ENCODE results near the gene JPT2. TPM values are rescaled to one million over a fixed set of nuclear protein-coding genes. Genes with fewer than 3 reads are reported as not detected.

JPT2 gene
- total and polyA plus RNA-seq, 2 experiments from 2014 or later: 43.8 to 139 TPM

DNA sequence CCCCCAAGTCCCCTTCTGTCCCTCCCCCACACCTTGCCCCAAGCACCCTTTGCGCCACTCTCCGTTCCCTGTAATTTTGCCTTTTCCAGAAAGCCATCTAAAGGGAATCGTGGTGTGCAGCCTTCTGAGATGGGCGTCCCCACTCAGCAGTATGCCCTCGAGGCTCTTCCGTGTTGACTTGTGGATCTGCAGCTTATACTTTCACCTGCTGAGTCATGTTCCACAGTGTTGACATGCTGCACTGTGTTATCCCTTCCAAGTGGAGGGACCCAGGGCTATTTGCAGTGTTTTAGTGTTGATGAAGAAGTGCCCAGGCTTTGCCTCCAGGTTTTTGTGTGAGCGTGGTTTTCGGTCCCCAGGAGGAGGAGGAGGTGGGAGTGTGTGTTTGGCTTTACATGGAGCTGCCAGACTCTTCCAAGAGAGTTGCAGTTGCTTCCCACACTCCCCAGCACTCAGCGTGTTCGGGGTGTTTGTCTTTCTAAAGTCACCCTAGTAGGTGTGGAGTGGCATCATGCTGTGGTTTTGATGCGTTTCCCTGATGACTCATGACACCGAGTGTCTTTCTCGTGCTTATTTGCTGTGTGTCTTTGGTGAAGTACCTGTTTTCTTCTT, 32.1 kb upstream of the JPT2 start:
- DNase-seq (ENCODE audit: low spot score) (no peak), ATAC-seq (no peak)
- no peaks in the 10 kb centered on the region; the same call in 2 of the 3 replicates for H3K4me1 Mint-ChIP-seq
- no peak overlapping the region for H3K4me3 Mint-ChIP-seq
- Histone ChIP-seq H3K36me3 (ENCODE audit: insufficient read depth) (peaks cover 1% of the 10 kb centered on the region), H3K4me3 (no peak overlapping the region), H2AFZ (no peak overlapping the region), H3K27me3 (ENCODE audit: insufficient read depth) (no peaks in the 10 kb centered on the region), H3K4me1 (ENCODE audit: insufficient read depth) (no peaks in the 10 kb centered on the region), H3K4me2 (no peak overlapping the region), H3K79me2 (replicated peaks; ENCODE audit: insufficient read depth) (peaks cover 4% of the 10 kb centered on the region; the same call in 1 of the 2 replicates), H3K27ac (ENCODE audit: low read depth) (no peak overlapping the region), H3K9me2 (ENCODE audit: insufficient read depth) (no peaks in the 10 kb centered on the region), H3F3A (replicated peaks; ENCODE audit: low read depth) (no peaks in the 10 kb centered on the region), H4K20me1 (replicated peaks; ENCODE audit: insufficient read depth) (peaks cover 18% of the 10 kb centered on the region)
- peaks cover 46% of the 10 kb centered on the region for H3K36me3 Mint-ChIP-seq (ENCODE audit: low read depth)
- peak overlapping the region; percentile 19; the same call in 1 of the 2 replicates for H3K27ac Mint-ChIP-seq
- H3K27me3 Mint-ChIP-seq (ENCODE audit: insufficient read depth, low read depth, poor library complexity): peaks cover 1% of the 10 kb centered on the region
- no peaks in the 10 kb centered on the region; the same call in 2 of the 3 replicates for H3K9me3 Mint-ChIP-seq
- TF ChIP-seq, protein P1, sequence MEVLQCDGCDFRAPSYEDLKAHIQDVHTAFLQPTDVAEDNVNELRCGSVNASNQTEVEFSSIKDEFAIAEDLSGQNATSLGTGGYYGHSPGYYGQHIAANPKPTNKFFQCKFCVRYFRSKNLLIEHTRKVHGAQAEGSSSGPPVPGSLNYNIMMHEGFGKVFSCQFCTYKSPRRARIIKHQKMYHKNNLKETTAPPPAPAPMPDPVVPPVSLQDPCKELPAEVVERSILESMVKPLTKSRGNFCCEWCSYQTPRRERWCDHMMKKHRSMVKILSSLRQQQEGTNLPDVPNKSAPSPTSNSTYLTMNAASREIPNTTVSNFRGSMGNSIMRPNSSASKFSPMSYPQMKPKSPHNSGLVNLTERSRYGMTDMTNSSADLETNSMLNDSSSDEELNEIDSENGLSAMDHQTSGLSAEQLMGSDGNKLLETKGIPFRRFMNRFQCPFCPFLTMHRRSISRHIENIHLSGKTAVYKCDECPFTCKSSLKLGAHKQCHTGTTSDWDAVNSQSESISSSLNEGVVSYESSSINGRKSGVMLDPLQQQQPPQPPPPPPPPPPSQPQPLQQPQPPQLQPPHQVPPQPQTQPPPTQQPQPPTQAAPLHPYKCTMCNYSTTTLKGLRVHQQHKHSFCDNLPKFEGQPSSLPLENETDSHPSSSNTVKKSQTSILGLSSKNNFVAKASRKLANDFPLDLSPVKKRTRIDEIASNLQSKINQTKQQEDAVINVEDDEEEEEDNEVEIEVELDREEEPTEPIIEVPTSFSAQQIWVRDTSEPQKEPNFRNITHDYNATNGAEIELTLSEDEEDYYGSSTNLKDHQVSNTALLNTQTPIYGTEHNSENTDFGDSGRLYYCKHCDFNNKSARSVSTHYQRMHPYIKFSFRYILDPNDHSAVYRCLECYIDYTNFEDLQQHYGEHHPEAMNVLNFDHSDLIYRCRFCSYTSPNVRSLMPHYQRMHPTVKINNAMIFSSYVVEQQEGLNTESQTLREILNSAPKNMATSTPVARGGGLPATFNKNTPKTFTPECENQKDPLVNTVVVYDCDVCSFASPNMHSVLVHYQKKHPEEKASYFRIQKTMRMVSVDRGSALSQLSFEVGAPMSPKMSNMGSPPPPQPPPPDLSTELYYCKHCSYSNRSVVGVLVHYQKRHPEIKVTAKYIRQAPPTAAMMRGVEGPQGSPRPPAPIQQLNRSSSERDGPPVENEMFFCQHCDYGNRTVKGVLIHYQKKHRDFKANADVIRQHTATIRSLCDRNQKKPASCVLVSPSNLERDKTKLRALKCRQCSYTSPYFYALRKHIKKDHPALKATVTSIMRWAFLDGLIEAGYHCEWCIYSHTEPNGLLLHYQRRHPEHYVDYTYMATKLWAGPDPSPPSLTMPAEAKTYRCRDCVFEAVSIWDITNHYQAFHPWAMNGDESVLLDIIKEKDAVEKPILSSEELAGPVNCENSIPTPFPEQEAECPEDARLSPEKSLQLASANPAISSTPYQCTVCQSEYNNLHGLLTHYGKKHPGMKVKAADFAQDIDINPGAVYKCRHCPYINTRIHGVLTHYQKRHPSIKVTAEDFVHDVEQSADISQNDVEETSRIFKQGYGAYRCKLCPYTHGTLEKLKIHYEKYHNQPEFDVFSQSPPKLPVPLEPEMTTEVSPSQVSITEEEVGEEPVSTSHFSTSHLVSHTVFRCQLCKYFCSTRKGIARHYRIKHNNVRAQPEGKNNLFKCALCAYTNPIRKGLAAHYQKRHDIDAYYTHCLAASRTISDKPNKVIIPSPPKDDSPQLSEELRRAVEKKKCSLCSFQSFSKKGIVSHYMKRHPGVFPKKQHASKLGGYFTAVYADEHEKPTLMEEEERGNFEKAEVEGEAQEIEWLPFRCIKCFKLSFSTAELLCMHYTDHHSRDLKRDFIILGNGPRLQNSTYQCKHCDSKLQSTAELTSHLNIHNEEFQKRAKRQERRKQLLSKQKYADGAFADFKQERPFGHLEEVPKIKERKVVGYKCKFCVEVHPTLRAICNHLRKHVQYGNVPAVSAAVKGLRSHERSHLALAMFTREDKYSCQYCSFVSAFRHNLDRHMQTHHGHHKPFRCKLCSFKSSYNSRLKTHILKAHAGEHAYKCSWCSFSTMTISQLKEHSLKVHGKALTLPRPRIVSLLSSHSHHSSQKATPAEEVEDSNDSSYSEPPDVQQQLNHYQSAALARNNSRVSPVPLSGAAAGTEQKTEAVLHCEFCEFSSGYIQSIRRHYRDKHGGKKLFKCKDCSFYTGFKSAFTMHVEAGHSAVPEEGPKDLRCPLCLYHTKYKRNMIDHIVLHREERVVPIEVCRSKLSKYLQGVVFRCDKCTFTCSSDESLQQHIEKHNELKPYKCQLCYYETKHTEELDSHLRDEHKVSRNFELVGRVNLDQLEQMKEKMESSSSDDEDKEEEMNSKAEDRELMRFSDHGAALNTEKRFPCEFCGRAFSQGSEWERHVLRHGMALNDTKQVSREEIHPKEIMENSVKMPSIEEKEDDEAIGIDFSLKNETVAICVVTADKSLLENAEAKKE (CRISPR knock-in tag; IDR thresholded peaks at IDR 0.05): no peak
- TF ChIP-seq EZH2phosphoT487 (IDR thresholded peaks at IDR 0.05; ENCODE audit: unreplicated experiment): no peak
- TF ChIP-seq STAT1 (IDR thresholded peaks at IDR 0.05; ENCODE audit: unreplicated experiment): no peak
- no peak for TF ChIP-seq POLR2AphosphoS5 (IDR thresholded peaks at IDR 0.05; ENCODE audit: low read depth)
- TF ChIP-seq ZNF114 (CRISPR knock-in tag; IDR thresholded peaks at IDR 0.05): no peak
- TF ChIP-seq, protein P2, sequence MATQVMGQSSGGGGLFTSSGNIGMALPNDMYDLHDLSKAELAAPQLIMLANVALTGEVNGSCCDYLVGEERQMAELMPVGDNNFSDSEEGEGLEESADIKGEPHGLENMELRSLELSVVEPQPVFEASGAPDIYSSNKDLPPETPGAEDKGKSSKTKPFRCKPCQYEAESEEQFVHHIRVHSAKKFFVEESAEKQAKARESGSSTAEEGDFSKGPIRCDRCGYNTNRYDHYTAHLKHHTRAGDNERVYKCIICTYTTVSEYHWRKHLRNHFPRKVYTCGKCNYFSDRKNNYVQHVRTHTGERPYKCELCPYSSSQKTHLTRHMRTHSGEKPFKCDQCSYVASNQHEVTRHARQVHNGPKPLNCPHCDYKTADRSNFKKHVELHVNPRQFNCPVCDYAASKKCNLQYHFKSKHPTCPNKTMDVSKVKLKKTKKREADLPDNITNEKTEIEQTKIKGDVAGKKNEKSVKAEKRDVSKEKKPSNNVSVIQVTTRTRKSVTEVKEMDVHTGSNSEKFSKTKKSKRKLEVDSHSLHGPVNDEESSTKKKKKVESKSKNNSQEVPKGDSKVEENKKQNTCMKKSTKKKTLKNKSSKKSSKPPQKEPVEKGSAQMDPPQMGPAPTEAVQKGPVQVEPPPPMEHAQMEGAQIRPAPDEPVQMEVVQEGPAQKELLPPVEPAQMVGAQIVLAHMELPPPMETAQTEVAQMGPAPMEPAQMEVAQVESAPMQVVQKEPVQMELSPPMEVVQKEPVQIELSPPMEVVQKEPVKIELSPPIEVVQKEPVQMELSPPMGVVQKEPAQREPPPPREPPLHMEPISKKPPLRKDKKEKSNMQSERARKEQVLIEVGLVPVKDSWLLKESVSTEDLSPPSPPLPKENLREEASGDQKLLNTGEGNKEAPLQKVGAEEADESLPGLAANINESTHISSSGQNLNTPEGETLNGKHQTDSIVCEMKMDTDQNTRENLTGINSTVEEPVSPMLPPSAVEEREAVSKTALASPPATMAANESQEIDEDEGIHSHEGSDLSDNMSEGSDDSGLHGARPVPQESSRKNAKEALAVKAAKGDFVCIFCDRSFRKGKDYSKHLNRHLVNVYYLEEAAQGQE (IDR thresholded peaks at IDR 0.05; ENCODE audit: unreplicated experiment): no peak
